GM06990 (cell line): ENCODE data around the gene ZNF14.

Experiments used
- DNase-seq: peaks from one replicate; pipeline ENCODE4 v3.0.0-alpha.2; 2011; ENCODE audit not compliant: insufficient read length; ENCODE audit errors: extremely low read depth
- H3K27me3 ChIP-seq: replicated peaks from 2 replicates; pipeline ENCODE4 v1.6.0; 2011; ENCODE audit warnings: low read length; ENCODE audit not compliant: control insufficient read depth, insufficient read depth
- H3K36me3 ChIP-seq: 2 replicates; pipeline ENCODE4 v1.5.1; 2011; ENCODE audit warnings: low read length; ENCODE audit not compliant: control insufficient read depth, insufficient read depth
- H3K4me3 ChIP-seq: replicated peaks from 2 replicates; pipeline ENCODE4 v1.5.1; 2011; ENCODE audit warnings: low read depth, mild to moderate bottlenecking, control low read depth, low read length
- TF ChIP-seq, protein P1 (sequence below): IDR thresholded peaks from 2 replicates; pipeline ENCODE4 v1.5.1; 2011; ENCODE audit warnings: low read length, control low read depth, mild to moderate bottlenecking, inconsistent platforms; ENCODE audit not compliant: insufficient read depth, poor library complexity, severe bottlenecking

Gene ZNF14

GRCh38 chr19:19737559-19738332 is 4.8 kb upstream of the ZNF14 start:
- Histone ChIP-seq H3K27me3 (no peaks in the 10 kb centered on the region), H3K36me3 (no peaks in the 10 kb centered on the region), H3K4me3 (no peak overlapping the region)
- TF ChIP-seq, protein P1, sequence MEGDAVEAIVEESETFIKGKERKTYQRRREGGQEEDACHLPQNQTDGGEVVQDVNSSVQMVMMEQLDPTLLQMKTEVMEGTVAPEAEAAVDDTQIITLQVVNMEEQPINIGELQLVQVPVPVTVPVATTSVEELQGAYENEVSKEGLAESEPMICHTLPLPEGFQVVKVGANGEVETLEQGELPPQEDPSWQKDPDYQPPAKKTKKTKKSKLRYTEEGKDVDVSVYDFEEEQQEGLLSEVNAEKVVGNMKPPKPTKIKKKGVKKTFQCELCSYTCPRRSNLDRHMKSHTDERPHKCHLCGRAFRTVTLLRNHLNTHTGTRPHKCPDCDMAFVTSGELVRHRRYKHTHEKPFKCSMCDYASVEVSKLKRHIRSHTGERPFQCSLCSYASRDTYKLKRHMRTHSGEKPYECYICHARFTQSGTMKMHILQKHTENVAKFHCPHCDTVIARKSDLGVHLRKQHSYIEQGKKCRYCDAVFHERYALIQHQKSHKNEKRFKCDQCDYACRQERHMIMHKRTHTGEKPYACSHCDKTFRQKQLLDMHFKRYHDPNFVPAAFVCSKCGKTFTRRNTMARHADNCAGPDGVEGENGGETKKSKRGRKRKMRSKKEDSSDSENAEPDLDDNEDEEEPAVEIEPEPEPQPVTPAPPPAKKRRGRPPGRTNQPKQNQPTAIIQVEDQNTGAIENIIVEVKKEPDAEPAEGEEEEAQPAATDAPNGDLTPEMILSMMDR, result no peak
- DNase-seq, result no peak

DNA sequence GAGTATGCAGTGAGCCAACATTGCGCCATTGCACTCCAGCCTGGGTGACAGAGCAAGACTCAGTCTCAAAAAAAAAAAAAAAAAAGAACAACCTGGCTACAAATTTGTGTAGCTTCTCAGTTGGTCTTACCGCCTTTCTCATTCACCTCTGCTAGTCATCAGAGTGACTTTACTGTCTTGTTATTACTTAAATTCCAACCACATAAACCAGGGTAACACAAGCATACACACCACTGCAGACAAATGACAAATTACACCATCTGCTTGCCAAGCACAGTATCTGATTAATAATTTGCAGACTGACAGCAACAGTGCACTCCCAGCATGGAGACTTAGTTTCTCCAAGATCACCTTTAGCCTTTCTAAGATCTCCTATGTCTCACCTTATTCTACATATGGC is 11.0 kb downstream of the ZNF14 start:
- TF ChIP-seq, protein P1, result no peak
- Histone ChIP-seq H3K36me3 (no peaks in the 10 kb centered on the region), H3K4me3 (no peak overlapping the region)

DNA sequence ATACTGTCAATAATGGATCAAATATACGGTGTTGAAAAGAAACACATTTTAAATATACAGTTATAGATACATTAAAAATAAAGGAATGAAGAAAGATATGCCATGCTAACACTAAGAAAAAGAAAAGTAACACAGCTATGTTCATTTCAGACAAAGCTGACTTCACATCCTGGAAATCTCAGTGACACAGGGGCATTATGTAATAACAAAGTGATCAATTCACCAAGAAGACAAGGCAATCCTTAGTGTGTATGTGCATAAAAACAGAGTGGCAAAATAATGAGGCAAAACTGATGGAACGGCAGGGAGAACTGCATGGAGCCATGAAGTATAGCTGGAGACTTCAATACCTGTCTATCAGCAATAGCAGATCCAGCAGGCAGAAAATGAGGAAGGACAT is 13.1 kb downstream of the ZNF14 start:
- no peak for DNase-seq
- Histone ChIP-seq H3K27me3 (no peaks in the 10 kb centered on the region), H3K36me3 (no peaks in the 10 kb centered on the region; the same call in 1 of the 2 replicates), H3K4me3 (no peak overlapping the region)
- TF ChIP-seq, protein P1, result no peak

More for the DNA sequence above, 11.0 kb downstream of the ZNF14 start:
- DNase-seq, result no peak
- no peaks in the 10 kb centered on the region for H3K27me3 ChIP-seq

- Histone ChIP-seq H3K27me3 (no peaks in the 10 kb centered on the region), H3K4me3 (no peak overlapping the region), H3K36me3 (peaks cover 11% of the 10 kb centered on the region)
- DNase-seq, result no peak
- TF ChIP-seq, protein P1, result no peak
These were observed 20.7 kb downstream of the ZNF14 start for GRCh38 chr19:19711934-19712828.

- no peak overlapping the region for H3K4me3 ChIP-seq
- H3K36me3 ChIP-seq, result peaks cover 11% of the 10 kb centered on the region
These were observed 21.5 kb downstream of the ZNF14 start for GRCh38 chr19:19711306-19711933.

More at GRCh38 chr19:19711306-19711933, 21.5 kb downstream of the ZNF14 start:
- TF ChIP-seq, protein P1, result no peak
- no peaks in the 10 kb centered on the region for H3K27me3 ChIP-seq
- DNase-seq, result no peak
